HG02938 (cell line): ENCODE measurements around the gene GPSM3.
"Not testable (repeated sequence)": the region's sequence is repeated elsewhere in the genome, so short reads cannot be mapped to it uniquely, and the experiment has no call there.

ENCODE experiments used
- ATAC-seq: cut with Tn5 transposase; IDR thresholded peaks from one replicate; pipeline ENCODE4 v1.9.1; 2021; ENCODE audit warnings: mild to moderate bottlenecking, moderate library complexity; ENCODE audit not compliant: unreplicated experiment

GPSM3 gene

DNA sequence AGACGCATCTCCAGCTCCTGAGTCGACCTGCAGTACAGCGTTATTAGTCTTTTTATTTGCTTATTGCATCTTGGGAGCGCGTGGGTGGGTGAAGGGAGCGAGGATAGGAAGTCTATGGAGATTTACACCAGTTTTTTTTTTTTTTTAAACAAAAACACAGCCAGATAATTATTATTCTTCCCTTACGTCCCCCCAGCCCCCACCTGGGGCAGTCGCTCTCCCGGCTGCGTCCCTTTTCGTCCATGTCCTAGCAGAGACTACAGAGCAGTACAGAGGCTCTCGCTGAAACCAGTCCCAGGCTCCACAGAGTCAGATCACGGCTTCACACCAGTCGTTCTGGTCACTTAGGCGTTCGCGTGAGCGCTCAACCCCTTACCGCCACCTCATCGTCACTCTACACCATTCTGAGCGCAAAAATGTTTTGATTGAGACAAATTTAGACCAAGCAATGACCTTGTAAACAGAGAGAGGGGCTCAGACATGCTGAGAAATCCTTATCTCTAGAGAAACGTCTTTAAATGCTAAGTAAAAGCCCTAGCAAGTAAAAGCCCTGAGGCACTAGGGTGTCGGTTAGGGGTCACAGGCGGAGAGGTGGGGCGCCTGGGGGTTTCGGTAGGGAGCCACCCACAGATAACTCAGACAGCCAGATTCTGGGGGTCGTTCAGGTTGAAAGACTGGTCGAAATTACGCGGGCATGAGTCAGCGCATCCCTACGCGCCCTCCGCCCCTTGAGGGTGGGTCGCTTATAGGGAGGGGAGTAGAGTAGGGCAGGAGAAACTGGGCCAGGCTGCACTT is 39.5 kb downstream of the GPSM3 start:
- ATAC-seq = no peak

DNA sequence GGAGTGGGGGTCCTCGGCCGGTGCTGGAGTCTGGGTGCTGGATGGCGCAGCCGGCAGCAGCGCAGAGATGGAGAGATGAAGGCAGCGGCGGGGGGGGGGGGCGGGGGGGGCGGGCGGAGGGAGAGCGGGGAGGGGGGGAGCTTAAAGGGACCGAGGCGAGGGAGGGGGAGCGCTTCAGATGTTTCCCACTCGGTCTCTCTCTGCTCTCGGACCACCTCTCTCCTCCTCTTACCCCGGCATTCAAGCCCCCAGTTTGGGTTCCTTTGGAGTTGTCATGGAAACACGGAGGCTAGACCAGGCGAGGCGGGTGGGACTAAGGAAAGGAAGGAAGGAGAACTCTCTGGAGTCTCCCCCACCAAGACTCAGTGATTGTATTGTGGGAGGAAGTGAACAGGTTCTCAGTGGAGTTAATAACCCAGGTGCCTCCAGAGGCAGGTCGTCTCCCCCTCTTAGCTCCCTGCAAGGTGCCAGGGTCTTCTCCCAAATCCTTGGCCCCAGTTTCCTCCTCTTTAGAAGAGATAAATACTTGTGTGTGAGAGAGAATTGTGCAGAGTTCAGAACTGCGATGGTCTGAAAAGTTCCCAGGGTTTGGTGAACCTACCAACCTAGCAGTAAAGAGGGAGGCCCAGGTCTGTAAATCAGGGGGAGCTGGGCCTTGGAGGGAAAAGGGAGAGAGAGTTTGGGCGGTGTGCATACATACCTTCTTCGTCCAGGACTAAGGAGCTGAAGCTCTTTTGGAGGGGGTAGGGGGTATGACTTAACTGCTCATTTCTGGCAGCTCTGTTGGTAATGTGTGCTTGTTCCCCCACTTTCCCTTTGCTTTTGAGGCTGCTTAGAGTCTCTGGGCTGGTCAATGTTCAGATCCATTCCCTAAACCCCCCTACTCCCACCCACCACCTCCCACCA is 40.3 kb downstream of the GPSM3 start, which contains the start of gene PRRT1:
PRRT1 (minus strand) TSS at position 77 of the 906 bp plus-strand sequence. CDS start 112 bp downstream, outside the sequence.
- no peak for ATAC-seq

DNA sequence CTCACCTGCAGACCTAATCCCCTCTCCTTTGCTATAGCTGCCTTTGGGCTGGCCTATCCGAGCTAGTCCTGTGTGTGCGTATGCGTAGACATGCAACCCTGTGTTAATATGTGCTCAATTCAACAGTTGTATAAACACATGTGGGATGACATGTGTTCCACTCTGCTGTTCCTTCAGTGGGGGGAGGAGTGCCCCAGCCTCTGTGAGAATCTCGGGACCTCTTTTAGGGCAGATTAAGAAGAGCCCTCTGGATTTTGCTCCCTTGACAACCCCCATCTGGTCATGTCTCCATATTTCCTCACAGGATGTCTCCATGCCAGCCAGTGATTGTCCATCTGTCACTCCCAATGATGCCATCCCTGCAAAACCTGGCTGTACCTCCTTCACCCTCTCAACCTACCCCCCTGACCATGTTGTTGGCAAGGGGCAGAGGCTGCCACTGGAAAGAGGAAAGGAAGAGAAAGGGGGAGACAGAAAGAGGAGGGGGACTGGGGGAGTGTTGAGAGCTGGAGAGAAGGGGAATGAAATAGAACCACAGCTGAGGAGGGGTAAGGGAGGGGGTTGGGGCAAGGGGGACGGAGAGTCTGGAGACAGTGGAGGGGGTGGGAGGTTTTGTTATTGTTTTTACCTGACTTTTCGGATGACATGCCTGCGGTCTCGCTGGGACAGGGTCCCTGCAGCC is 41.1 kb downstream of the GPSM3 start:
- ATAC-seq = no peak

DNA sequence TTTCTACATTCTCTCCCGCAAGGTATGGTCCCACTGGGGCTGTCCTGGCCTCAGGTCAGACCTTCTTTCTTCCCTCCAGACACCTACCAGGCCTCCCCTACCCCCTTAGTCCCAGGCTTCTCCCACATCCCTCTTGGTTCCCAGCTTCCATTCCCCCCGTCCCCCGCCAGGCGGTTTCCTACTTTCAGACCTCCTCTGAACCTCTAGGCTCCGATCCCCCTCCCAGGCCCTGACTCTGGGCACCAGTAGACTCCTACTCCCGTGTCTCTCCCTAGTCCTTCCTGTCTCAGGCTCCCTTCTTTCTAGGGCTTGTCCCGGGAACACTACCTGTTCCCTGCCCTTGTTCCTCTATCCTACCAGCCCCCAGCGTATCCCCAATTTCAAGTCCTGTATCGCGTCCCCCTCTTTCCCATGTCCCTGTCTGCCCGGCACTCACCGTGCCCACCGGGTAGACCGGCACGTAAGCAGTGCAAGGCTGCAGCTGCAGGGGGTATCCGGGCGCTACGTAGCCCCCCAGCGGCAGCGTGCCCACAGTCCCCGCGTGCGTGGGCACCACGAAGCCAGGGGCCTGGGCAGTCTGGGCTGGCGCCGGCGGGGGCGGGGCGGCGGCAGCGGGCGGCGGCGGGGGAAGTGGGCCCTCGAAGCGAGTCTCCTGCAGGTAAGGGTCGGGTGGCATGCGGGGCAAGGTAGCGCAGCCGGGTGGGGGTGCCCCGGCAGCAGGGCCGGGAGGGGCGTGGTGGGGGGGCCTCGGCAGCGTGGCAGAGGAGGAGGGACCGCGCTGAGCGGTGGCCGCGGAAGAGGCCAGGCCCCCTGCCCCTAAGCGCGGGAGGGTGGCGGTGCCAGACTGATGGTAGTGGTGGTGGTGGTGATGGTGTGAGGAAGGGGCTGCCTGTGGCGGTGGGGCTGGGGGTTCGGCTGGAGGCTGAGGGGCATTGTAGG is 42.2 kb downstream of the GPSM3 start:
- no peak for ATAC-seq

DNA sequence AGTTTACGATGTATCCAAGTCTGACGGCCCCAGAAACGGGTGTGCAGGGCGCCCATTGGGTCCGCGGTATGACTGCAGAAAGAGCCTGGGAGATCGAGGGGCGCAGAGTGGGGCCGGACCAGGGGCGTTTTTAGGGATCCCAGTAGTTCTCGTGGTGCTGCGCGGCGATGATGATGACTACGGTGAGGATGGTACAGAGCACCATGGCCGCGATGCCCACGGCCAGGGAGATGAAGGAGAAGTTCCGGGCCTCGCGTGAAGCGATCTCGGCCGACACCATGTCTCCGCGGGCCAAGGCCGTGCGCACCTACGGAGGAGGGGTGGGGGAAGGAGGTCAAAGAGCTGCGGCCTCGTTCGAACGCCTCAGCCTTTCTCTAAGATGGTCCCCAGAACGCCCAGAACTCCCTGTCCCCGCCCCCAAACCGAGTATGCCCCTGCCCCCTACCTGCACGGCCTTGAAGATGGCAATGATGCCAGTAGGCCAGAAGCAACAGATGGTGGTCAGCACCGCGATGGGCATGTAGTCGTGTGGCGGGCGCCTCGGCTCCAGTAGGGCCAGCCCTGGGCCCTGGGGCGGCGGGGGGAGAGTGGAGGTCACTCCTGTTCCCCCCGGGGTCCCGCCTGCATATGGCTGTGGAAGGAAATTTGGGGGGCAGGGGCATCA is 43.2 kb downstream of the GPSM3 start:
- ATAC-seq = no peak

DNA sequence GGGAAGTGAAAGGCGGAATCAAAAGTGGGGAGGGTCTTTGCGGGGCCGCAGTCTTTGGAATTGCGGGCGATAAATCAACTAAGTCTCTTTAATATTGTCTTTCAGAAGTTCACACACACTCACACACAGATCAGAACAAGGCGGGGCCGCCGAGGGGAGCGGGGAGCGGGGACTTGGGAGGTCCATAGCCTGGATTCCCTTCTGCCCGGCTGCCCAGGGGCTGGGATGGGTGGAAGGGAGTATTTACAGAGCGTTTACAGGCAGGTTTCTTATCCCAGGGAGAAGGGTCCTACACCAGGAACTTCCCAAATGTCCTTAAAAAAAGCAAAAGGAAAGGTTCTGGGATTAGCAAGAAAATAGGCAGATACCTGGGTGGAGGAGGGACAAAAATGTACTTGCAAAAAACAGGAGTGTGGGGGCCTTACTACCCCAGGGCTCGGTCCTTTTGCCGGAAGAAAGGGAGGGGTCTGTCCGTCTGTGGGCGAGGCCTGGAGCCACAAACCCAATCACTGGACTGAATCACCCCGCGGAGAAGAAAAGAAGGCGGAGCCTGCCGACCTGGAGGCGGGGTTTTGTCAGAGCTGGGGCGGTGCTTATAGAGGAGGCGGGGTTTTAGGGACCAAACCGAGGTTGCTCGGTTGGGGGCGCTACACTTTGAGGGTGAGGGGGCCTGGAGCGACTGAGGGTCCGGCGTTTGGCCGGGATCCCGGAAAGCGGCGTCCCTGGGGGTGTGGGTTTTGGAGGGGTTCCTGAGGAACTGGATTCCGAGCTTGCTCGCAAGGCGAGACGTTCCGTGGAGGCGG is 44.0 kb downstream of the GPSM3 start:
- no peak for ATAC-seq

DNA sequence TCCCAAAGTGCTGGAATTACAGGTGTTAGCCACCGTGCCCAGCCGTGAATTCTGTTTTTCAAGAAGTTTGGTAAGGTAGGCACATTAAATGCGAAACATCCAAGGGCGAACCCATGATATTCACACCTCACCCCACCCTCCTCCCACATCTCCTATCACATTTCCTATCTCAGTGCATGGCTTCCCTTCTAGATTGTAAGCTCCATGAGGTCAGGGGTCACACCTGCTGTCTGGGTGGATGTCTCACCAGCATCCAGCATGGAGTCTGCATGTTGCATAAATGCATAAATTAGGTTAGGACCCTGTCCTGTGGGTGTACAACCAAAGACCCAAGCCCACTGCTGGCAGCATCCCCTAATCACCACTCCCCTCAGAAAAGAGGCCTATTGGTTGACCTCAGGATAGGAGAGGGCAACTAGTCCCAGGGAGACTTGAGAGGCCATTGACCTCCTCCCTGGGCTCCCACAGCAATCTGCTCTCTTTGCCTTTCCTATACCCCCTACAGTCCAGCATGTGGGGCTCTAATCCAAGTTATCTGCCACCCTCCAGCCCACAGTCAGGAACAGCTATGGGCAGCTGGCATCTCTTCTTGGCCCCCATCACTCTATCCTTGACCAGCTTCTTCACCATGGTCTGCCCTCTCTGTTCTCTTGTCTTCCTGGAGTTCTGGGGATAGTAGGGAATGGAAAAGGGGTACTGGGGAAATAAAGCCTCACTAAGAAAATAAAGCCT is 44.9 kb downstream of the GPSM3 start:
- ATAC-seq = no peak

DNA sequence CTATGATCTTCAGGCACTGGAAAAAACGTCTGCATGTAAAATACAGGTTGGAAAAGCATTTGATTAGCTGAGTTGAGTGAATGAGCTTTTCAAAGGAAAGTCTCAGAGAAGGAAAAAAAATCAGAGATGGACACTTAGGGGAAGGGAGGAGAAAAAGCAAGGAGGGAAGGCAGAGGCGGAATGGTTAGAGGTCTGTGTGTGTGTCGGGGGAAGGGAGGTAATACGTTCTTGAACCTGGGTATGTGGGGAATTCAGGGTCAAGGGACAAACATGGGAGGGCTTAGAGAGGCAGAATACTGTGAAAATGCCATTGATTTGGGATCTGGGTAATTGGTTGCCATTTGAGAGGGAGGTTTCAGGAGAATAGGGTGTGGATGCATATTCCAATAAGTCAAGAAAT is 45.8 kb downstream of the GPSM3 start:
- no peak for ATAC-seq

DNA sequence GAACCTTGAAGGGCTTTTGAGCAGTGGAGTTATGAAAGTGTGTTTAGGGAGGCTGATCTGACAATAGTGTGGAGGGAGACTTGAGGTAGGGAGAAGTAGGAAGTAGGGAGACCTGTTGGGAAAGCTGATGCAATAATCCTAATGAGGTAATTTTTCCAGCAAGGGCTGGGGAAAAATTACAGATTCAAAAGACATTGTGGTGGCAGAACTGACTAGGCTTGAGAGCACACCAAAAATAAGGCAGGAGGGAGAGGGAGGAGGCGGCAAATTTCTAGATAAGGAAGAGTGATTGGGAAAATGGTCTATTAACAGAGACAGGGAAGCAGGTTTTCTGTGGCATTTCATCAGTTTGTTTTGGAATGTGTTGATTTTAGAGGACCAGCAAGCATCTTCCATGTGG is 46.2 kb downstream of the GPSM3 start:
- ATAC-seq = no peak

DNA sequence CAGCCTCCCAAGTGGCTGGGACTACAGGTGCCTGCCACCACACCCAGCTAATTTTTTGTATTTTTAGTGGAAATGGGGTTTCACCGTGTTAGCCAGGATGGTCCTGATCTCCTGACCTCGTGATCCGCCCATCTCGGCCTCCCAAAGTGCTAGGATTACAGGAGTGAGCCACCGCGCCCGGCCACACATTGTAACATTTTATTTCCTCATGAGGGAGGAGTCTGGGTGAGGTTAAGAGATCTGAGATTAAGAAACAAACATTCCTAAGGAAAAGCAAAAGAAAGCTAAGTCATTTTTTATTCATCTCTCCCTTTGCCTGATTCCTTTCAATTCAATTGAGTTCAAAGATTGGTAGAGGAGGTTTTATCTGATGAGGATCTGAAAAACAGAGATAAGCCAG is 48.2 kb downstream of the GPSM3 start:
- ATAC-seq = not testable (repeated sequence)
